GM19023 (cell line): ENCODE measurements around the gene PHLDA3.
"Not testable (repeated sequence)": the region's sequence is repeated elsewhere in the genome, so short reads cannot be mapped to it uniquely, and the experiment has no call there.

ENCODE experiments used
- ATAC-seq: cut with Tn5 transposase; IDR thresholded peaks from one replicate; pipeline ENCODE4 v1.9.1; 2021; ENCODE audit warnings: mild to moderate bottlenecking, moderate library complexity; ENCODE audit not compliant: unreplicated experiment

Gene PHLDA3

GRCh38 chr1:201504179-201504631, 35.2 kb upstream of the PHLDA3 start:
- ATAC-seq = no peak

- ATAC-seq = no peak
Measured at GRCh38 chr1:201503397-201504176, 34.6 kb upstream of the PHLDA3 start.

GRCh38 chr1:201502511-201502857, 33.5 kb upstream of the PHLDA3 start:
- ATAC-seq = no peak

- ATAC-seq = no peak
Measured at GRCh38 chr1:201501812-201502510, 33.0 kb upstream of the PHLDA3 start.

GRCh38 chr1:201501144-201501543, 32.2 kb upstream of the PHLDA3 start:
- ATAC-seq = no peak

GRCh38 chr1:201500670-201501120, 31.7 kb upstream of the PHLDA3 start:
- ATAC-seq = no peak

- ATAC-seq = no peak
Measured at GRCh38 chr1:201499795-201500669, 31.0 kb upstream of the PHLDA3 start.

GRCh38 chr1:201499191-201499590, 30.2 kb upstream of the PHLDA3 start:
- no peak for ATAC-seq

- ATAC-seq = no peak
Measured at GRCh38 chr1:201498621-201499020, 29.6 kb upstream of the PHLDA3 start.

GRCh38 chr1:201497935-201498509, 29.0 kb upstream of the PHLDA3 start:
- ATAC-seq = no peak

- no peak for ATAC-seq
Measured at GRCh38 chr1:201496296-201496690, 27.3 kb upstream of the PHLDA3 start.

- ATAC-seq = no peak
Measured at GRCh38 chr1:201495551-201496295, 26.7 kb upstream of the PHLDA3 start.

GRCh38 chr1:201493757-201494617, 25.0 kb upstream of the PHLDA3 start:
- no peak for ATAC-seq

- ATAC-seq = not testable (repeated sequence)
Measured at GRCh38 chr1:201493026-201493656, 24.2 kb upstream of the PHLDA3 start.

- no peak for ATAC-seq
Measured at GRCh38 chr1:201491896-201492511, 23.0 kb upstream of the PHLDA3 start.

GRCh38 chr1:201490708-201491131, 21.7 kb upstream of the PHLDA3 start:
- no peak for ATAC-seq

- ATAC-seq = no peak
Measured at GRCh38 chr1:201489643-201490261, 20.8 kb upstream of the PHLDA3 start.
